GM12892 (cell line): Measurements from ENCODE around the gene CSNK1G2.

ENCODE experiments used
- POLR2A ChIP-seq: IDR thresholded peaks from 2 replicates; pipeline ENCODE4 v1.6.1; 2011; ENCODE audit warnings: low read depth, low read length, control low read depth
- POLR2AphosphoS5 ChIP-seq: IDR thresholded peaks from 2 replicates; pipeline ENCODE4 v1.6.1; 2011; ENCODE audit warnings: low read depth, low read length, control low read depth
- TAF1 ChIP-seq: IDR thresholded peaks from 2 replicates; pipeline ENCODE4 v1.6.1; 2011; ENCODE audit warnings: low read depth, mild to moderate bottlenecking, control low read depth, low read length, borderline replicate concordance

DNA sequence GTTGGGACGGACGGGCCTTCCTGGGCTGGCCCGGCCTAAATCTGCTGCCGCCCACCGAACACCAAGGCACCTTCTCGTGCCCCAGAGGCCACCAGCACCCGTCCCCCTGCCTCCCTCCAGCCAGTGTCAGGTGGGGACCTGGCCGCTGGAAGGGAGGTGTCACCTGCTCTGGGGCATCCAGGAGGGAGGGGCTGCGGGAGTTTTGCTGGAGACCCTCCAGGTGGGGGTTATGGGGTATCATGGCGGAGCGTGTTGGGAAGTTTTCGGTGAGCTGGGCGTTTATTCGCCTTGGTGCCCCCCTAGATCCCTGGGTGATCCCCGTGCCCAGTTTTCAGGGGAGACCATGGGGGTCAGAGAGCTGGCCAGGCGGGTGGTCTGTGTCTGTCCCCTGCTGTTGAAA lies 9.7 kb downstream of the CSNK1G2 start:
- no peak for TF ChIP-seq POLR2AphosphoS5
- no peak for TF ChIP-seq POLR2A
- no peak for TF ChIP-seq TAF1
